Panc1 (cell line): ENCODE data around the gene FAM228A. TPM values are rescaled to one million over a fixed set of nuclear protein-coding genes. Genes with fewer than 3 reads are reported as not detected.

Experiments
- ATAC-seq: fragments of 200-7000 bp; cut with Tn5 transposase; 2 replicates; pipeline ENCODE4 v1.9.1; 2020; ENCODE audit warnings: mild to moderate bottlenecking, moderate library complexity
- BruUV-seq: library from RNA; stranded (reverse); fragments of 400-500 nt; replicated peaks from 2 replicates; lab custom pipeline; 2021; lab: Mats Ljungman, UMichigan
- CTCF ChIA-PET: fragments of 300-600 bp; sonication (Branson Sonifier 250); formaldehyde crosslinking; loops from one replicate; lab custom pipeline; 2022; ENCODE audit warnings: antibody characterized with exemption; lab: Charles Lee
- POLR2A ChIA-PET: fragments of 300-600 bp; sonication (Branson Sonifier 250); formaldehyde crosslinking; loops from one replicate; lab custom pipeline; 2022; ENCODE audit warnings: antibody characterized with exemption; lab: Charles Lee
- DNase-seq: peaks from one replicate; pipeline ENCODE4 v3.0.0-alpha.2; 2010; ENCODE audit warnings: low read depth, low spot score
- H3K27ac ChIP-seq: 2 replicates; pipeline ENCODE4 v1.5.1; 2011; ENCODE audit warnings: mild to moderate bottlenecking, low read length, inconsistent platforms
- H3K27me3 ChIP-seq: fragments of 200-500 bp; sonication (Bioruptor generic); 2 replicates; pipeline ENCODE4 v1.6.0; 2014; ENCODE audit warnings: low read length, inconsistent platforms; ENCODE audit not compliant: control insufficient read depth, insufficient read depth
- H3K36me3 ChIP-seq: fragments of 200-500 bp; sonication (Bioruptor generic); 2 replicates; pipeline ENCODE4 v1.5.1; 2014; ENCODE audit warnings: inconsistent platforms, mild to moderate bottlenecking, low read length, moderate library complexity; ENCODE audit not compliant: control insufficient read depth, insufficient read depth
- H3K4me1 ChIP-seq: 2 replicates; pipeline ENCODE4 v1.5.1; 2011; ENCODE audit warnings: inconsistent platforms, mild to moderate bottlenecking, low read length, moderate library complexity; ENCODE audit not compliant: control insufficient read depth, insufficient read depth
- H3K4me3 ChIP-seq, 2 experiments: 2 replicates each; pipeline ENCODE4 v1.5.1; 2011 to 2012; ENCODE audit warnings: low read depth in 2 of 2, low read length in 2 of 2, mild to moderate bottlenecking in 2 of 2, inconsistent platforms in 1 of 2, moderate library complexity in 1 of 2
- H3K9me3 ChIP-seq: fragments of 200-500 bp; sonication (Bioruptor generic); 2 replicates; pipeline ENCODE4 v1.5.1; 2014; ENCODE audit warnings: low read depth, mild to moderate bottlenecking, inconsistent platforms, low read length, moderate library complexity; ENCODE audit not compliant: control insufficient read depth, insufficient read depth
- CTCF ChIP-seq: fragments of 450-650 bp; IDR thresholded peaks from 2 replicates; pipeline ENCODE4 v1.5.1; 2017; ENCODE audit warnings: mild to moderate bottlenecking
- POLR2AphosphoS5 ChIP-seq: IDR thresholded peaks from 2 replicates; pipeline ENCODE4 v1.6.1; 2012; ENCODE audit warnings: mild to moderate bottlenecking, low read depth, low read length, moderate library complexity
- REST ChIP-seq, 2 experiments: IDR thresholded peaks; 2 replicates each; pipeline ENCODE4 v1.6.1; 2011 to 2012; ENCODE audit warnings: low read depth in 2 of 2, control low read depth in 1 of 2, low read length in 1 of 2, mild to moderate bottlenecking in 1 of 2, moderate library complexity in 1 of 2; ENCODE audit not compliant: insufficient read depth in 1 of 2
- SIN3A ChIP-seq: IDR thresholded peaks from 2 replicates; pipeline ENCODE4 v1.6.1; 2012; ENCODE audit warnings: low read depth, mild to moderate bottlenecking, low read length, moderate library complexity, borderline replicate concordance; ENCODE audit not compliant: insufficient read depth
- TCF7L2 ChIP-seq: IDR thresholded peaks from 2 replicates; pipeline ENCODE4 v1.6.1; 2011; ENCODE audit warnings: mild to moderate bottlenecking, low read depth, low read length, inconsistent platforms
- in situ Hi-C: cut with HindIII; loops from 2 replicates; pipeline ENCODE4 v1.10.0; 2016; ENCODE audit warnings: low sequenced_read_pairs, low pct_unique_long_range_greater_than_20kb
- intact Hi-C: fragments of 100-400 bp; cut with micrococcal nuclease; formaldehyde crosslinking; loops from one replicate; pipeline ENCODE4 v1.10.0; 2022; ENCODE audit not compliant: unreplicated experiment
- total RNA-seq: library from RNA; stranded (reverse); gene quantifications from one replicate; pipeline ENCODE4 v1.2.1, GENCODE V29; 2021; ENCODE audit not compliant: unreplicated experiment

The FAM228A gene
- total RNA-seq, 1 experiment from 2014 or later: not detected

- ATAC-seq (no peak), DNase-seq (no peak)
- in situ Hi-C loops: no loop called here
- BruUV-seq: no TSS peak
- H3K27ac ChIP-seq: no peak overlapping the region
- no peak overlapping the region for H3K4me3 ChIP-seq
- intact Hi-C loops: no loop called here
- no peaks in the 10 kb centered on the region for H3K27me3 ChIP-seq
- ChIA-PET POLR2A (no interaction called here), CTCF (no interaction called here)
- TF ChIP-seq REST (IDR thresholded peaks at IDR 0.05; ENCODE audit: insufficient read depth in 1 of 2, low read depth in 2 of 2, low read length in 1 of 2) (no peak), TCF7L2 (no peak), POLR2AphosphoS5 (no peak), CTCF (no peak), SIN3A (no peak)
- H3K36me3 ChIP-seq: peaks cover 2% of the 10 kb centered on the region; the same call in 1 of the 2 replicates
- H3K4me1 ChIP-seq: no peaks in the 10 kb centered on the region
- no peaks in the 10 kb centered on the region for H3K9me3 ChIP-seq
These were observed 31.9 kb downstream of the FAM228A start for GRCh38 chr2:24206714-24207113.

- DNase-seq: no peak
- Histone ChIP-seq H3K4me1 (no peaks in the 10 kb centered on the region), H3K27ac (no peak overlapping the region), H3K9me3 (no peaks in the 10 kb centered on the region), H3K36me3 (peaks cover 2% of the 10 kb centered on the region; the same call in 1 of the 2 replicates), H3K27me3 (no peaks in the 10 kb centered on the region), H3K4me3 (no peak overlapping the region)
- TF ChIP-seq TCF7L2: no peak
- no peak for TF ChIP-seq CTCF
- TF ChIP-seq SIN3A: no peak
- TF ChIP-seq REST (IDR thresholded peaks at IDR 0.05; ENCODE audit: insufficient read depth in 1 of 2, low read depth in 2 of 2, low read length in 1 of 2): no peak
- no peak for TF ChIP-seq POLR2AphosphoS5
- intact Hi-C loops (no loop called here), in situ Hi-C loops (no loop called here)
- ChIA-PET CTCF (no interaction called here), POLR2A (interaction anchor here (0.5 kb wide), 1 partner anchor 65 kb away, joined by 3 read pairs; no protein-coding TSS in a partner anchor)
- ATAC-seq: no peak
- no TSS peak for BruUV-seq
These were observed 32.5 kb downstream of the FAM228A start for GRCh38 chr2:24207359-24207758.
